MM.1S (cell line): ENCODE results near the gene IRX5.

Experiments used
- DNase-seq: peaks from one replicate; pipeline ENCODE4 v3.0.0-alpha.2; 2015
- H2AFZ ChIP-seq: fragments of 300-600 bp; sonication (generic); 2 replicates; pipeline ENCODE4 v1.6.0; 2016; ENCODE audit warnings: antibody characterized with exemption, low read length
- H3F3A ChIP-seq: fragments of 300-600 bp; sonication (generic); 2 replicates; pipeline ENCODE4 v1.6.1; 2016; ENCODE audit warnings: mild to moderate bottlenecking, antibody characterized with exemption, low read length, moderate library complexity, mixed read lengths; ENCODE audit not compliant: insufficient read depth
- H3K27ac ChIP-seq: fragments of 300-600 bp; sonication (generic); 2 replicates; pipeline ENCODE4 v1.5.1; 2016; ENCODE audit warnings: mild to moderate bottlenecking, low read length
- H3K27me3 ChIP-seq: fragments of 300-600 bp; sonication (generic); replicated peaks from 2 replicates; pipeline ENCODE4 v1.6.0; 2016; ENCODE audit warnings: low read length; ENCODE audit not compliant: insufficient read depth
- H3K36me3 ChIP-seq: fragments of 300-600 bp; sonication (generic); replicated peaks from 2 replicates; pipeline ENCODE4 v1.6.1; 2016; ENCODE audit warnings: mild to moderate bottlenecking, low read length, mixed read lengths; ENCODE audit not compliant: insufficient read depth
- H3K4me1 ChIP-seq: fragments of 300-600 bp; sonication (generic); 2 replicates; pipeline ENCODE4 v1.6.1; 2016; ENCODE audit warnings: low read length, mixed read lengths
- H3K4me2 ChIP-seq: fragments of 300-600 bp; sonication (generic); 2 replicates; pipeline ENCODE4 v1.6.0; 2016; ENCODE audit warnings: low read depth, low read length
- H3K4me3 ChIP-seq: fragments of 300-600 bp; sonication (generic); 2 replicates; pipeline ENCODE4 v1.5.1; 2016; ENCODE audit warnings: low read length, mixed read lengths
- H3K79me2 ChIP-seq: fragments of 300-600 bp; sonication (generic); 2 replicates; pipeline ENCODE4 v1.6.1; 2016; ENCODE audit warnings: mixed run types, low read length, mixed read lengths
- H3K9ac ChIP-seq: fragments of 300-600 bp; sonication (generic); 2 replicates; pipeline ENCODE4 v1.6.1; 2016; ENCODE audit warnings: low read length, mixed read lengths
- H3K9me2 ChIP-seq: fragments of 300-600 bp; sonication (generic); replicated peaks from 2 replicates; pipeline ENCODE4 v1.6.1; 2016; ENCODE audit warnings: mild to moderate bottlenecking, low read length, mixed read lengths; ENCODE audit not compliant: insufficient read depth
- H3K9me3 ChIP-seq: fragments of 300-600 bp; sonication (generic); replicated peaks from 2 replicates; pipeline ENCODE4 v1.6.1; 2016; ENCODE audit warnings: mild to moderate bottlenecking, low read length, mixed read lengths; ENCODE audit not compliant: insufficient read depth
- H4K20me1 ChIP-seq: fragments of 300-600 bp; sonication (generic); 2 replicates; pipeline ENCODE4 v1.6.1; 2016; ENCODE audit warnings: mild to moderate bottlenecking, low read length, moderate library complexity, mixed read lengths; ENCODE audit not compliant: insufficient read depth
- EZH2 ChIP-seq: fragments of 300-600 bp; sonication (generic); optimal IDR thresholded peaks from 2 replicates; pipeline ENCODE3; 2017; ENCODE audit warnings: low read depth, mild to moderate bottlenecking, antibody characterized with exemption, low read length, mixed read lengths
- EZH2phosphoT487 ChIP-seq: fragments of 300-600 bp; sonication (generic); IDR thresholded peaks from 2 replicates; pipeline ENCODE4 v1.6.1; 2018; ENCODE audit warnings: antibody characterized with exemption, low read length
- TF ChIP-seq, protein P1 (sequence below): fragments of 300-600 bp; sonication (generic); IDR thresholded peaks from 2 replicates; pipeline ENCODE4 v1.5.1; 2016; ENCODE audit warnings: antibody characterized with exemption, low read length, mixed read lengths

The IRX5 gene

GRCh38 chr16:54942353-54942943 lies 11.8 kb downstream of the IRX5 start:
- Histone ChIP-seq H3K9me3 (no peaks in the 10 kb centered on the region), H3K36me3 (no peaks in the 10 kb centered on the region), H2AFZ (no peak overlapping the region), H3K4me3 (no peak overlapping the region), H3K9me2 (no peaks in the 10 kb centered on the region), H3K9ac (no peak overlapping the region), H3K4me1 (no peaks in the 10 kb centered on the region), H4K20me1 (no peaks in the 10 kb centered on the region), H3F3A (no peaks in the 10 kb centered on the region), H3K79me2 (no peaks in the 10 kb centered on the region), H3K27ac (no peak overlapping the region), H3K4me2 (no peak overlapping the region), H3K27me3 (no peaks in the 10 kb centered on the region)
- TF ChIP-seq, protein P1, sequence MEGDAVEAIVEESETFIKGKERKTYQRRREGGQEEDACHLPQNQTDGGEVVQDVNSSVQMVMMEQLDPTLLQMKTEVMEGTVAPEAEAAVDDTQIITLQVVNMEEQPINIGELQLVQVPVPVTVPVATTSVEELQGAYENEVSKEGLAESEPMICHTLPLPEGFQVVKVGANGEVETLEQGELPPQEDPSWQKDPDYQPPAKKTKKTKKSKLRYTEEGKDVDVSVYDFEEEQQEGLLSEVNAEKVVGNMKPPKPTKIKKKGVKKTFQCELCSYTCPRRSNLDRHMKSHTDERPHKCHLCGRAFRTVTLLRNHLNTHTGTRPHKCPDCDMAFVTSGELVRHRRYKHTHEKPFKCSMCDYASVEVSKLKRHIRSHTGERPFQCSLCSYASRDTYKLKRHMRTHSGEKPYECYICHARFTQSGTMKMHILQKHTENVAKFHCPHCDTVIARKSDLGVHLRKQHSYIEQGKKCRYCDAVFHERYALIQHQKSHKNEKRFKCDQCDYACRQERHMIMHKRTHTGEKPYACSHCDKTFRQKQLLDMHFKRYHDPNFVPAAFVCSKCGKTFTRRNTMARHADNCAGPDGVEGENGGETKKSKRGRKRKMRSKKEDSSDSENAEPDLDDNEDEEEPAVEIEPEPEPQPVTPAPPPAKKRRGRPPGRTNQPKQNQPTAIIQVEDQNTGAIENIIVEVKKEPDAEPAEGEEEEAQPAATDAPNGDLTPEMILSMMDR, result no peak
- TF ChIP-seq EZH2 (no peak), EZH2phosphoT487 (no peak)
- no peak for DNase-seq

GRCh38 chr16:54944002-54944401 lies 13.3 kb downstream of the IRX5 start:
- no peaks in the 10 kb centered on the region for H3K27me3 ChIP-seq
- H3K4me1 ChIP-seq, result no peaks in the 10 kb centered on the region
- TF ChIP-seq EZH2phosphoT487, result no peak
- no peak for TF ChIP-seq EZH2
- TF ChIP-seq, protein P1, result no peak
- DNase-seq, result no peak
- H3K36me3 ChIP-seq, result no peaks in the 10 kb centered on the region
- H3K27ac ChIP-seq, result no peak overlapping the region
- no peak overlapping the region for H3K4me3 ChIP-seq
- H3K9me3 ChIP-seq, result no peaks in the 10 kb centered on the region
- no peaks in the 10 kb centered on the region for H3F3A ChIP-seq
- H2AFZ ChIP-seq, result no peak overlapping the region
- no peak overlapping the region for H3K9ac ChIP-seq
- H4K20me1 ChIP-seq, result no peaks in the 10 kb centered on the region
- H3K9me2 ChIP-seq, result no peaks in the 10 kb centered on the region
- no peaks in the 10 kb centered on the region for H3K79me2 ChIP-seq
- H3K4me2 ChIP-seq, result no peak overlapping the region

DNA sequence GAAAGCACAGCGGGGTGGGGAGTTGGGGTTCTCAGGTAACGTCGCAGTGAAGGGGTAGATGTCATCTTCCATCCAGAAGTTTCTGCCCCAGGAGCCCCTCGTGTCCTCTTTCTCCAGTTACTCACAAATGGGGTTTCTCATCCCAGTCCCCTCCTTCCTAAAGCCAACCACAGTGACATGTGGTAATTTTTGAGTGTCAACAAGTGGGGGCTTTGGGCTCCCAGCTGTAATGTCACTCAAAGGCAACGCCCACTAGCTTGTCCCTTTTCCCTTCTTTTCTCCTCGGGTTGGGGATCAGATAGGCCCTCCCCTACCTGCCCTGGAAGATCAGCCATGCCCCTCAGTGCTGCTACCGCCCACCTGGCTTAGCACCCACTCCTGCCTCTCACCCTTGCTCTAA lies 14.4 kb downstream of the IRX5 start:
- Histone ChIP-seq H3K79me2 (no peaks in the 10 kb centered on the region), H3K36me3 (no peaks in the 10 kb centered on the region), H3K9me3 (no peaks in the 10 kb centered on the region), H3K9ac (no peak overlapping the region), H2AFZ (no peak overlapping the region), H3K27me3 (no peaks in the 10 kb centered on the region), H4K20me1 (no peaks in the 10 kb centered on the region), H3F3A (no peaks in the 10 kb centered on the region), H3K4me1 (no peaks in the 10 kb centered on the region), H3K9me2 (no peaks in the 10 kb centered on the region), H3K4me2 (no peak overlapping the region), H3K4me3 (no peak overlapping the region), H3K27ac (no peak overlapping the region)
- TF ChIP-seq, protein P1, result no peak
- TF ChIP-seq EZH2phosphoT487, result no peak
- DNase-seq, result no peak
